GM12878 (cell line): ENCODE results near the gene ECM1. TPM values are rescaled to one million over a fixed set of nuclear protein-coding genes. Genes with fewer than 3 reads are reported as not detected.

ENCODE experiments used
- ATAC-seq: fragments of 200-7000 bp; cut with Tn5 transposase; 3 replicates; pipeline ENCODE4 v1.9.1; 2020; ENCODE audit warnings: mild to moderate bottlenecking, moderate library complexity
- BruUV-seq: library from RNA; stranded (reverse); fragments of 400-500 nt; replicated peaks from 2 replicates; lab custom pipeline; 2021; lab: Mats Ljungman, UMichigan
- CTCF ChIA-PET: fragments of 300-600 bp; sonication (Branson Sonifier 250); formaldehyde crosslinking; extraction: SDS; loops from one replicate; lab custom pipeline; 2021; ENCODE audit warnings: inconsistent platforms; lab: Yijun Ruan, JAX
- POLR2A ChIA-PET: fragments of 350-600 bp; formaldehyde crosslinking; extraction: SDS; loops from one replicate; lab custom pipeline; 2021; ENCODE audit warnings: inconsistent platforms; lab: Charles Lee
- RAD21 ChIA-PET: fragments of 300-600 bp; sonication (Branson Sonifier 250); formaldehyde crosslinking; loops from one replicate; lab custom pipeline; 2023; ENCODE audit warnings: antibody characterized with exemption; ENCODE audit not compliant: unreplicated experiment; lab: Charles Lee
- SMC1A ChIA-PET: fragments of 300-600 bp; sonication (Branson Sonifier 250); formaldehyde crosslinking; loops from one replicate; lab custom pipeline; 2023; ENCODE audit not compliant: unreplicated experiment, uncharacterized antibody; lab: Charles Lee
- DNase-seq: peaks from one replicate; pipeline ENCODE4 v3.0.0-alpha.2; 2011; ENCODE audit warnings: low read depth, low spot score
- FAIRE-seq: peaks from 3 replicates; lab custom pipeline; 2011; peaks lifted over from hg19 to GRCh38; lab: Jason Lieb, UNC
- H2AFZ ChIP-seq: 2 replicates; pipeline ENCODE4 v1.6.0; 2011; ENCODE audit warnings: low read depth, low read length, control low read depth; ENCODE audit not compliant: control insufficient read depth
- H3K27ac ChIP-seq: 2 replicates; pipeline ENCODE4 v1.5.1; 2011; ENCODE audit warnings: control low read depth; ENCODE audit not compliant: control insufficient read depth, insufficient read depth
- H3K27me3 ChIP-seq, 2 experiments: replicated peaks in 1 of 2; 2 replicates each; pipeline versions ENCODE4 v1.6.0 to v1.6.1; 2011; ENCODE audit warnings: low read length in 1 of 2; ENCODE audit not compliant: control insufficient read depth in 2 of 2, insufficient read depth in 2 of 2
- H3K36me3 ChIP-seq, 2 experiments: 2 replicates each; pipeline ENCODE4 v1.5.1; 2011; ENCODE audit warnings: low read length in 1 of 2; ENCODE audit not compliant: control insufficient read depth in 2 of 2, insufficient read depth in 2 of 2
- H3K4me1 ChIP-seq: 2 replicates; pipeline ENCODE4 v1.6.1; 2011; ENCODE audit warnings: mild to moderate bottlenecking, low read length, moderate library complexity, mixed read lengths; ENCODE audit not compliant: control insufficient read depth, insufficient read depth
- H3K4me2 ChIP-seq: 2 replicates; pipeline ENCODE4 v1.6.0; 2011; ENCODE audit warnings: control low read depth; ENCODE audit not compliant: control insufficient read depth, insufficient read depth
- H3K4me3 ChIP-seq: fragments of 200-600 bp; sonication (generic); 2 replicates; pipeline ENCODE4 v1.5.1; 2016
- H3K79me2 ChIP-seq: 2 replicates; pipeline ENCODE4 v1.6.0; 2011; ENCODE audit warnings: low read length; ENCODE audit not compliant: control insufficient read depth, insufficient read depth
- H3K9ac ChIP-seq: 2 replicates; pipeline ENCODE4 v1.8.0; 2011; ENCODE audit warnings: low read length, control low read depth, mixed read lengths; ENCODE audit not compliant: control insufficient read depth, insufficient read depth
- H3K9me3 ChIP-seq: replicated peaks from 3 replicates; pipeline ENCODE4 v1.5.1; 2011; ENCODE audit warnings: mild to moderate bottlenecking, low read length; ENCODE audit not compliant: control insufficient read depth, insufficient read depth
- H4K20me1 ChIP-seq: 2 replicates; pipeline ENCODE4 v1.6.0; 2011; ENCODE audit not compliant: control insufficient read depth, insufficient read depth
- CREB1 ChIP-seq: IDR thresholded peaks from 2 replicates; pipeline ENCODE4 v1.6.1; 2012; ENCODE audit warnings: low read depth, mild to moderate bottlenecking, inconsistent platforms
- FOS ChIP-seq: IDR thresholded peaks from 3 replicates; pipeline ENCODE4 v1.6.1; 2011; ENCODE audit warnings: borderline replicate concordance; ENCODE audit not compliant: insufficient read length; ENCODE audit errors: extremely low read depth
- HDAC6 ChIP-seq: fragments of 200-600 bp; sonication (generic); IDR thresholded peaks from one replicate; pipeline ENCODE4 v1.8.0; 2017; ENCODE audit warnings: antibody characterized with exemption; ENCODE audit not compliant: unreplicated experiment
- IKZF1 ChIP-seq: fragments of 450-650 bp; conservative IDR thresholded peaks from 2 replicates; pipeline ENCODE4 v1.6.1; 2017; ENCODE audit warnings: antibody characterized with exemption, mild to moderate bottlenecking
- MTA3 ChIP-seq: IDR thresholded peaks from 2 replicates; pipeline ENCODE4 v1.6.1; 2012; ENCODE audit warnings: low read length, inconsistent platforms, borderline replicate concordance
- PRDM15 ChIP-seq: fragments of 450-650 bp; formaldehyde crosslinking; IDR thresholded peaks from 2 replicates; pipeline ENCODE4 v1.4.0; 2020; ENCODE audit warnings: mild to moderate bottlenecking, moderate library complexity
- RBBP5 ChIP-seq: fragments of 200-600 bp; sonication (generic); conservative IDR thresholded peaks from 2 replicates; pipeline ENCODE4 v1.6.1; 2016
- SMC3 ChIP-seq: IDR thresholded peaks from 2 replicates; pipeline ENCODE4 v1.6.1; 2011; ENCODE audit warnings: low read length, improper control_type of control experiment, borderline replicate concordance
- ZBED1 ChIP-seq: IDR thresholded peaks from 2 replicates; pipeline ENCODE4 v1.6.1; 2016; ENCODE audit warnings: borderline replicate concordance
- ZBTB4 ChIP-seq: fragments of 450-650 bp; formaldehyde crosslinking; IDR thresholded peaks from 2 replicates; pipeline ENCODE4 v1.4.0; 2022; ENCODE audit warnings: mild to moderate bottlenecking, moderate library complexity
- ZSCAN29 ChIP-seq: fragments of 450-650 bp; IDR thresholded peaks from 2 replicates; pipeline ENCODE4 v1.6.1; 2017; ENCODE audit warnings: mild to moderate bottlenecking, moderate library complexity
- WGBS: methylation state at CpG from one replicate; pipeline ENCODE4 v1.1.6; 2016; ENCODE audit warnings: low lambda C conversion rate; ENCODE audit not compliant: insufficient replicate concordance, insufficient coverage; ENCODE audit errors: missing lambda C conversion rate; 5-methylcytosine and 5-hydroxymethylcytosine counted together
- in situ Hi-C: fragments of 300-500 bp; cut with MboI; formaldehyde crosslinking; loops from 9 replicates; pipeline ENCODE4 v1.14.3; 2018; ENCODE audit warnings: mixed read lengths
- intact Hi-C: fragments of 100-400 bp; cut with micrococcal nuclease; formaldehyde crosslinking; loops from one replicate; pipeline ENCODE4 v1.14.2; 2022; ENCODE audit not compliant: unreplicated experiment
- polyA plus RNA-seq, 11 experiments: library from polyadenylated mRNA; depleted of rRNA in 4 of 11; unstranded in 6 of 11; stranded (reverse) in 5 of 11; fragments of >200 nt; fragmentation: Nextera tagmentation in 4 of 11; fragmentation: Illumina TruSeq in 1 of 11; extraction: Ambion mirVana in 4 of 11; extraction: Trizol in 1 of 11; gene quantifications; 1 replicate in 1 of 11; 2 replicates in 10 of 11; pipeline versions ENCODE4 v1.2.1 to v1.2.3, GENCODE V29; 2011 to 2016; ENCODE audit warnings: inconsistent platforms in 2 of 11, missing spikeins in 2 of 11, low read depth in 1 of 11
- total RNA-seq, 4 experiments: library from RNA; depleted of rRNA in 3 of 4; stranded (reverse); fragments of >200 nt in 3 of 4; fragmentation: Illumina TruSeq in 1 of 4; extraction: Trizol in 1 of 4; gene quantifications; 2 replicates each; pipeline versions ENCODE4 v1.2.1 to v1.2.3, GENCODE V29; 2013 to 2021

The ECM1 gene
- total and polyA plus RNA-seq, 10 of the 15 experiments (the other 5 are each of a cell fraction or from before 2014, with no cell fraction given) = 0.06 to 1.3 (median 0.60) TPM

GRCh38 chr1:150493175-150493574 is 14.7 kb upstream of the ECM1 start (continued):
- TF ChIP-seq HDAC6 (no peak), ZSCAN29 (no peak), ZBTB4 (CRISPR knock-in tag) (no peak), CREB1 (no peak), ZBED1 (no peak), SMC3 (no peak)

GRCh38 chr1:150498342-150498741 is 9.6 kb upstream of the ECM1 start:
- no peak overlapping the region for H3K9ac ChIP-seq
- TF ChIP-seq RBBP5 = no peak
- TF ChIP-seq FOS = no peak
- no peak for TF ChIP-seq MTA3
- TF ChIP-seq PRDM15 = no peak
- no peak for TF ChIP-seq IKZF1
- TF ChIP-seq, all 136 proteins: peak for 0
- Histone ChIP-seq H3K4me2 (no peak overlapping the region), H3K9me3 (no peaks in the 10 kb centered on the region), H2AFZ (no peak overlapping the region), H3K27me3 (no peaks in the 10 kb centered on the region), H3K36me3 (peaks cover 5 to 20% of the 10 kb centered on the region in 2 experiments), H3K79me2 (no peaks in the 10 kb centered on the region), H3K4me1 (no peaks in the 10 kb centered on the region), H3K27ac (no peak overlapping the region), H4K20me1 (no peaks in the 10 kb centered on the region), H3K4me3 (no peak overlapping the region)
- ChIA-PET POLR2A (interaction anchor here (0.5 to 0.8 kb wide), 3 partner anchors 17 to 373 kb away, joined by 3 to 4 read pairs (median 3); partner anchors contain the start of gene FALEC), RAD21 (no interaction called here), CTCF (interaction anchor here (0.6 kb wide), 1 partner anchor 9 kb away, joined by 3 read pairs; no protein-coding TSS in a partner anchor), SMC1A (no interaction called here)
- BruUV-seq = no TSS peak
- ATAC-seq (no peak), DNase-seq (no peak), FAIRE-seq (no peak)
- 98% methylated on average over 9 of the region's 10 CpGs for WGBS
- intact Hi-C loops (no loop called here), in situ Hi-C loops (no loop called here)
